ENCODE data around the gene SENP1.

DNA sequence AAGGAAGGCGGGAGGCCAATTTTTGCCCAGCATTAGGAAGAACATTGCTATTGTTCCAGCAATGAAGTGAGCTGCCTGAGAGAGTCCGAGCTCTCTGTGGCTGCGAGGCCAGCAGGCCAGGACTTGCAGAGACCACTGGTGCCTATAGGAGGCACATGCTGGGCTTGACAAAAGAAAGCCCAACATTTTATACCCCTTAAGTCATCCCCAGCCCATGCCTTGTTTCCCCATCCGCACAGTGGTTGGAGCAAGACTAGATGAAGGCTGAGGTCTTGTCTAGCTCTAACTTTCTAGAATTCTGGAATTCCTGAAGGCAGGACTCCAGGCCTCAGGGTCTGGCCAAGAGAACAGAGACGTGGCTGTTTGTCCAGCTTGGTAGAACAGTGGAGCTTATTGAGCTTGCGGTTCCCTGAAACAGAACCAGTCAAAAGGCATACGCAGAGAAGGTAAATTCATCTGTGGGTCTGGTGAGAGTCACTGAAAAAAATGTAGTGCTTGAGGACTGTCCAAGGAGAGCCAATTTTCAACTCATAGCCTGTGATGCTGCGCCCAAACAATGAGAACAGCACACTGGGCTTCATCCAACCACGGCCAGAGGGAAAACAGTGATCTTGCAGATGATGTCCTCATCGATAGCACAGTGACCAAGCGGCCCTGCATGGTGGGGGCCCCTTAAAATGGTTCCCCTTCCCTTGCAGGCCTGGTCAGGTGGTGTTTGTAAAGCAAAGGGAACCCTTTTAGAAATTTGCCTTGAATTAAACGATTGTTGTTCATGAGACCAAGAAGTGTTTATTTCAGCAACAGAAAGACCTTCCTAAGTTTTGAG is 74.5 kb downstream of the SENP1 start:
- no peak for TF ChIP-seq POLR2A (IDR thresholded peaks at IDR 0.05)
- TF ChIP-seq, protein P1, sequence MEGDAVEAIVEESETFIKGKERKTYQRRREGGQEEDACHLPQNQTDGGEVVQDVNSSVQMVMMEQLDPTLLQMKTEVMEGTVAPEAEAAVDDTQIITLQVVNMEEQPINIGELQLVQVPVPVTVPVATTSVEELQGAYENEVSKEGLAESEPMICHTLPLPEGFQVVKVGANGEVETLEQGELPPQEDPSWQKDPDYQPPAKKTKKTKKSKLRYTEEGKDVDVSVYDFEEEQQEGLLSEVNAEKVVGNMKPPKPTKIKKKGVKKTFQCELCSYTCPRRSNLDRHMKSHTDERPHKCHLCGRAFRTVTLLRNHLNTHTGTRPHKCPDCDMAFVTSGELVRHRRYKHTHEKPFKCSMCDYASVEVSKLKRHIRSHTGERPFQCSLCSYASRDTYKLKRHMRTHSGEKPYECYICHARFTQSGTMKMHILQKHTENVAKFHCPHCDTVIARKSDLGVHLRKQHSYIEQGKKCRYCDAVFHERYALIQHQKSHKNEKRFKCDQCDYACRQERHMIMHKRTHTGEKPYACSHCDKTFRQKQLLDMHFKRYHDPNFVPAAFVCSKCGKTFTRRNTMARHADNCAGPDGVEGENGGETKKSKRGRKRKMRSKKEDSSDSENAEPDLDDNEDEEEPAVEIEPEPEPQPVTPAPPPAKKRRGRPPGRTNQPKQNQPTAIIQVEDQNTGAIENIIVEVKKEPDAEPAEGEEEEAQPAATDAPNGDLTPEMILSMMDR (IDR thresholded peaks at IDR 0.05) = no peak
